GM12878 (cell line): ENCODE data around the gene LRRIQ4.

Experiments used
- CEBPB ChIP-seq, 2 experiments: fragments of 150-350 bp in 1 of 2; IDR thresholded peaks; 2 replicates each; pipeline ENCODE4 v1.6.1; 2012 to 2014; ENCODE audit warnings: low read depth in 2 of 2, low read length in 2 of 2, borderline replicate concordance in 1 of 2, inconsistent platforms in 1 of 2
- CTCF ChIP-seq, 3 experiments: IDR thresholded peaks in 2 of 3; conservative IDR thresholded peaks in 1 of 3; 2 replicates each; pipeline ENCODE4 v1.5.1; 2011; ENCODE audit warnings: low read depth in 3 of 3, low read length in 3 of 3, mild to moderate bottlenecking in 3 of 3, control low read depth in 2 of 3, moderate library complexity in 2 of 3, inconsistent platforms in 1 of 3, mixed read lengths in 1 of 3; ENCODE audit not compliant: control insufficient read depth in 2 of 3, insufficient read depth in 1 of 3; ENCODE audit errors: extremely low read depth in 1 of 3
- ETV6 ChIP-seq, 2 experiments: fragments of 450-650 bp in 1 of 2; IDR thresholded peaks in 1 of 2; conservative IDR thresholded peaks in 1 of 2; 2 replicates each; pipeline ENCODE4 v1.6.1; 2014; ENCODE audit warnings: antibody characterized with exemption in 1 of 2, borderline replicate concordance in 1 of 2, low read depth in 1 of 2, mild to moderate bottlenecking in 1 of 2, moderate library complexity in 1 of 2
- EZH2 ChIP-seq: IDR thresholded peaks from 2 replicates; pipeline ENCODE4 v1.6.1; 2012; ENCODE audit warnings: low read depth, mild to moderate bottlenecking, control low read depth, inconsistent platforms, low read length, borderline replicate concordance; ENCODE audit not compliant: control insufficient read depth
- POLR2A ChIP-seq: IDR thresholded peaks from 2 replicates; pipeline ENCODE4 v1.6.1; 2011; ENCODE audit warnings: low read depth, mild to moderate bottlenecking, low read length
- SMAD1 ChIP-seq: fragments of 450-650 bp; IDR thresholded peaks from 2 replicates; pipeline ENCODE4 v1.6.1; 2018; ENCODE audit warnings: mild to moderate bottlenecking, low read depth; ENCODE audit not compliant: partially characterized antibody
- TAF1 ChIP-seq: IDR thresholded peaks from 2 replicates; pipeline ENCODE4 v1.6.1; 2011; ENCODE audit warnings: mild to moderate bottlenecking, low read depth, low read length, borderline replicate concordance
- YBX1 ChIP-seq: fragments of 450-650 bp; IDR thresholded peaks from 2 replicates; pipeline ENCODE4 v1.6.1; 2016; ENCODE audit warnings: antibody characterized with exemption
- TF ChIP-seq, protein P1 (sequence below): IDR thresholded peaks from 2 replicates; pipeline ENCODE4 v1.6.1; 2012; ENCODE audit warnings: mild to moderate bottlenecking, low read depth, low read length

- TF ChIP-seq EZH2 (no peak), YBX1 (no peak), POLR2A (no peak), CEBPB (IDR thresholded peaks at IDR 0.05; ENCODE audit: borderline replicate concordance in 1 of 2, low read depth in 2 of 2, low read length in 2 of 2) (no peak), CTCF (IDR thresholded peaks at IDR 0.05 in 2 of 3, conservative IDR thresholded peaks at IDR 0.05 in 1 of 3; ENCODE audit: control insufficient read depth in 2 of 3, extremely low read depth in 1 of 3, insufficient read depth in 1 of 3, low read depth in 3 of 3, low read length in 3 of 3) (no peak), ETV6 (conservative IDR thresholded peaks at IDR 0.05 in 1 of 2, IDR thresholded peaks at IDR 0.05 in 1 of 2; ENCODE audit: borderline replicate concordance in 1 of 2, low read depth in 1 of 2) (no peak), TAF1 (no peak), SMAD1 (no peak)
- TF ChIP-seq, protein P1, sequence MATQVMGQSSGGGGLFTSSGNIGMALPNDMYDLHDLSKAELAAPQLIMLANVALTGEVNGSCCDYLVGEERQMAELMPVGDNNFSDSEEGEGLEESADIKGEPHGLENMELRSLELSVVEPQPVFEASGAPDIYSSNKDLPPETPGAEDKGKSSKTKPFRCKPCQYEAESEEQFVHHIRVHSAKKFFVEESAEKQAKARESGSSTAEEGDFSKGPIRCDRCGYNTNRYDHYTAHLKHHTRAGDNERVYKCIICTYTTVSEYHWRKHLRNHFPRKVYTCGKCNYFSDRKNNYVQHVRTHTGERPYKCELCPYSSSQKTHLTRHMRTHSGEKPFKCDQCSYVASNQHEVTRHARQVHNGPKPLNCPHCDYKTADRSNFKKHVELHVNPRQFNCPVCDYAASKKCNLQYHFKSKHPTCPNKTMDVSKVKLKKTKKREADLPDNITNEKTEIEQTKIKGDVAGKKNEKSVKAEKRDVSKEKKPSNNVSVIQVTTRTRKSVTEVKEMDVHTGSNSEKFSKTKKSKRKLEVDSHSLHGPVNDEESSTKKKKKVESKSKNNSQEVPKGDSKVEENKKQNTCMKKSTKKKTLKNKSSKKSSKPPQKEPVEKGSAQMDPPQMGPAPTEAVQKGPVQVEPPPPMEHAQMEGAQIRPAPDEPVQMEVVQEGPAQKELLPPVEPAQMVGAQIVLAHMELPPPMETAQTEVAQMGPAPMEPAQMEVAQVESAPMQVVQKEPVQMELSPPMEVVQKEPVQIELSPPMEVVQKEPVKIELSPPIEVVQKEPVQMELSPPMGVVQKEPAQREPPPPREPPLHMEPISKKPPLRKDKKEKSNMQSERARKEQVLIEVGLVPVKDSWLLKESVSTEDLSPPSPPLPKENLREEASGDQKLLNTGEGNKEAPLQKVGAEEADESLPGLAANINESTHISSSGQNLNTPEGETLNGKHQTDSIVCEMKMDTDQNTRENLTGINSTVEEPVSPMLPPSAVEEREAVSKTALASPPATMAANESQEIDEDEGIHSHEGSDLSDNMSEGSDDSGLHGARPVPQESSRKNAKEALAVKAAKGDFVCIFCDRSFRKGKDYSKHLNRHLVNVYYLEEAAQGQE = no peak
Measured at GRCh38 chr3:169879013-169879557, 66.4 kb downstream of the LRRIQ4 start.
